Glomerular visceral epithelial cell (primary cell): ENCODE results near the gene PALLD.
"Not testable (repeated sequence)": the region's sequence is repeated elsewhere in the genome, so short reads cannot be mapped to it uniquely, and the experiment has no call there.

Experiments
- DNase-seq: peaks from one replicate; pipeline ENCODE4 v3.0.0-alpha.2; 2016; ENCODE audit errors: extremely low spot score

PALLD gene

DNA sequence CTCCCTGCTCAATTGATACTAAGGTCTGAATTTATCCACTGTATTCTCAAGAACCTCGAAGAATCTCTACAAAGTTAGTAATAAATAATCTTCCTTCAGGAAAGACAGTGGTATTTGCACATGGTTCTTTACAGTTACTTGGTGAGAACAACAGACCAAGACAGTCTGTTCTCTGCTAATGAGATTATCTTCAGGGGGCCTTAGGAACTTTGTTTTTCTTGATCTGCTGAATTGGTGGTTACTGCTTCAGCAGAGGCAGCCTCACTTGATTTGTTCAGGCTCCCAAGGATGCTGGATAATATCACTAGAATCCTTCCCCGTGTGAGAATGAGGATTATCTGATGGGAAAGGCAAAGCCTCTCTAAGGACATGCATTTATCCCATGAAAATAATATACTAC lies 448.4 kb downstream of the PALLD start:
- no peak for DNase-seq

DNA sequence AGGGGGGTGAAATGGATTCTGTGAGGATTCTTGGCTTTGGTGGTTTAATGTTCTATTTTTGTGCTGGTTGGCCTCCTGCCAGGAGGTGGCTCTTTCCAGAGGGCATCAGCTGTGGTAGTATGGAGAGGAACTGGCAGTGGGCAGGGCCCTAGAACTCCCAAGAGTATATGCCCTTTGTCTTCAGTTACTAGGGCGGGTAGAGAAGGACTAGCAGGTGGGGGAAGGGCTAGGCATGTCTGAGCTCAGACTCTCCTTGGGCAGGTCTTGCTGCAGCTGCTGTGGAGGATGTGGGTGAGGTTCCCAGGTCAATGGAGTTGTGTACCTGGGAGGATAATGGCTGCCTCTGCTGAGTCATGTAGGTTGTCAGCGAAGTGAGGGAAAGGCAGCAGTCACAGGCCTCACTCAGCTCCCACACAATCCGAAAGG lies 456.0 kb downstream of the PALLD start:
- not testable (repeated sequence) for DNase-seq

- peak; percentile 28 for DNase-seq
Measured at GRCh38 chr4:168955674-168956073, 458.8 kb downstream of the PALLD start.

DNA sequence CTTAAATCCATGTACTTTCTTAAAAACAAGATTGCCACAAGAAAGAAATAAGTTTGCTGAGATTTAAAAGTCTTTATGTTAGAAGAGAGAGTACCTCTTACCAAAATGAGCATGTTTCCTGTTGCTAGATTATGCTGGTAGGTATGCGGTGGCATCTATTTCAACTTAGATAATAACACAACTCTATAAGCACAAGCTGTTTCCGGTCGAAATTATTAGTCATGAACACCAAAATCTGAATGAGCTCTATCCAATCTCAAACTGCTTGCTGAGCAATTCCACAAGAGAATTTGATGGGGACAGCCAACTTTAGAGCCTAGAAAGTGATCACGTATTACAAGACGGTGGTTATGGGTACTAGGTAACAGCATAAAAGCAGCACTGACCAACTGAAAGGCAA lies 463.9 kb downstream of the PALLD start:
- no peak for DNase-seq

GRCh38 chr4:168972596-168972995 lies 475.7 kb downstream of the PALLD start:
- DNase-seq = no peak
